VCaP (cell line): Measurements from ENCODE around the gene BPNT1.
"Not testable (repeated sequence)": the region's sequence is repeated elsewhere in the genome, so short reads cannot be mapped to it uniquely, and the experiment has no call there.

Source experiments
- H3K27ac ChIP-seq: fragments of 450-650 bp; 2 replicates; pipeline ENCODE4 v1.5.1; 2017
- CTCF ChIP-seq: fragments of 450-650 bp; conservative IDR thresholded peaks from 2 replicates; pipeline ENCODE4 v1.5.1; 2017; ENCODE audit warnings: mild to moderate bottlenecking, moderate library complexity

Gene BPNT1

GRCh38 chr1:220044678-220045355, 44.8 kb downstream of the BPNT1 start:
- H3K27ac ChIP-seq, result peak overlapping the region; percentile 95
- TF ChIP-seq CTCF, result no peak

- TF ChIP-seq CTCF, result no peak
- H3K27ac ChIP-seq, result no peak overlapping the region
Measured at GRCh38 chr1:220043646-220044045, 45.9 kb downstream of the BPNT1 start.

- H3K27ac ChIP-seq, result no peak overlapping the region
- TF ChIP-seq CTCF, result no peak
Measured at GRCh38 chr1:220040028-220040596, 49.5 kb downstream of the BPNT1 start.

GRCh38 chr1:220038640-220039039, 50.9 kb downstream of the BPNT1 start:
- H3K27ac ChIP-seq, result no peak overlapping the region
- no peak for TF ChIP-seq CTCF

GRCh38 chr1:220037810-220038209, 51.8 kb downstream of the BPNT1 start:
- not testable (repeated sequence) for H3K27ac ChIP-seq

GRCh38 chr1:220032911-220033310, 56.7 kb downstream of the BPNT1 start:
- no peak for TF ChIP-seq CTCF
- H3K27ac ChIP-seq, result no peak overlapping the region

GRCh38 chr1:220031287-220031686, 58.3 kb downstream of the BPNT1 start:
- no peak for TF ChIP-seq CTCF
- H3K27ac ChIP-seq, result no peak overlapping the region

GRCh38 chr1:220028346-220028895, 61.2 kb downstream of the BPNT1 start:
- no peak overlapping the region for H3K27ac ChIP-seq
- TF ChIP-seq CTCF, result no peak
